Umbilical cord (tissue), 2 donors: ENCODE measurements around the gene SOCS7. TPM values are rescaled to one million over a fixed set of nuclear protein-coding genes. Genes with fewer than 3 reads are reported as not detected.
"Not testable (repeated sequence)": the region's sequence is repeated elsewhere in the genome, so short reads cannot be mapped to it uniquely, and the experiment has no call there.

ENCODE experiments used
- DNase-seq: peaks from one replicate; pipeline ENCODE4 v3.0.0-alpha.2; 2015; ENCODE audit warnings: low spot score
- total RNA-seq: library from RNA; depleted of rRNA; stranded (reverse); fragments of >200 nt; gene quantifications from one replicate; pipeline ENCODE4 v1.2.3, GENCODE V29; 2014; ENCODE audit warnings: low replicate concordance; ENCODE audit not compliant: insufficient read depth

SOCS7 gene
- total RNA-seq, 1 donor from 2014 or later = 16.4 TPM

DNA sequence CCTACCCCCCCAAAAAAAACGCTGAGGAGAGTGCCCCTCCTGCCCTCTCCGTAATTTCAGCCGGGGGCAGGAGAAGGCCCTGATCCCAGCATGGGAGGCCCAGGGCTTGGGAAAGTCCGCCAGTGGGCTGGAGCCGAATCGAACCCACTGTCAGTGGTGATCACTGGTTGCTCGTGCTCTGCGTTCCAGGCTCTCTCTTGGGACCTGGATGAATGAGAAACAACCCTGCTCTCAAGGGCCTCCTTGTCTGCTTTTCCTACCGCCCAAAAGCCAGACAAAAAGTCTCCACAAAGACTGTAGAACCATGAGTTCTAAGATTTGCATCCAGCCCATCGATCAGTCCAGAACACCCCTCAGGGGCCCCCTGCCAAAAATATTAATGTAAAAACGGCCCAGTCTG, 84.7 kb downstream of the SOCS7 start:
- DNase-seq = no peak

DNA sequence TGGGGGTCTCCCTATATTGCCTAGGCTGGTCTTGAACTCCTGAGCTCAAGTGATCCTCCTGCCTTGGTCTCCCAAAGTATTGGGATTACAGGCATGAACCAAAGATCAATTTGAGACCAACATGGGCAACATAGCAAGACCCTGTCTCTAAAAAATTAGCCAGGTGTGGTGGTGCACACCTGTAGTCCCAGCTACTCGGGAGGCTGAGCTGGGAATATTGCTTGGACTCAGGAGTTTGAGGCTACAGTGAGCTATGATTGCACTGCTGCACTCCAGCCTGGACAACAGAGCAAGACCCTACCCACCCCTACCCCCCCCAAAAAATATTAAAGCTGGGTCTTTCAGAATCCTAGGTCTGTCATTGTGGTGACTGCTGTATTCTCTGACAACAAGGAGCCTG, 85.7 kb downstream of the SOCS7 start:
- not testable (repeated sequence) for DNase-seq

DNA sequence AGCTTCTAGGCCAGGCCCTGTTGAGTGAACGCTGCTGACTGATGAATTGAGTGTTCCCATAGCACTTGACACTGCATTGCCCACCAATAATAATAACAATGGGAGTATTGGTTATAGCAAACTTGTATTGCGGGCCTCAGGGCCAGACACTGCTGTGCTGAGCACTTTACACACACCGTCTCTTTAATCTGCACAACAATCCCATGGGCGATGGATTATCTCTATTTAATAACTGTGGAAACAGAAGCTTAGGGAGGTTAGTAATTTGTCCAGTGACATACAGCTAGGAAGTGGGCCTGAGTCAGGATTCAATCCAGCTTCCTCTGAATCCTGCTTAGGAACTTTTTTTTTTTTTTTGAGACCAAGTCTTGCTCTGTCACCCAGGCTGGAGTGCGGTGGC, 87.8 kb downstream of the SOCS7 start:
- DNase-seq = no peak

DNA sequence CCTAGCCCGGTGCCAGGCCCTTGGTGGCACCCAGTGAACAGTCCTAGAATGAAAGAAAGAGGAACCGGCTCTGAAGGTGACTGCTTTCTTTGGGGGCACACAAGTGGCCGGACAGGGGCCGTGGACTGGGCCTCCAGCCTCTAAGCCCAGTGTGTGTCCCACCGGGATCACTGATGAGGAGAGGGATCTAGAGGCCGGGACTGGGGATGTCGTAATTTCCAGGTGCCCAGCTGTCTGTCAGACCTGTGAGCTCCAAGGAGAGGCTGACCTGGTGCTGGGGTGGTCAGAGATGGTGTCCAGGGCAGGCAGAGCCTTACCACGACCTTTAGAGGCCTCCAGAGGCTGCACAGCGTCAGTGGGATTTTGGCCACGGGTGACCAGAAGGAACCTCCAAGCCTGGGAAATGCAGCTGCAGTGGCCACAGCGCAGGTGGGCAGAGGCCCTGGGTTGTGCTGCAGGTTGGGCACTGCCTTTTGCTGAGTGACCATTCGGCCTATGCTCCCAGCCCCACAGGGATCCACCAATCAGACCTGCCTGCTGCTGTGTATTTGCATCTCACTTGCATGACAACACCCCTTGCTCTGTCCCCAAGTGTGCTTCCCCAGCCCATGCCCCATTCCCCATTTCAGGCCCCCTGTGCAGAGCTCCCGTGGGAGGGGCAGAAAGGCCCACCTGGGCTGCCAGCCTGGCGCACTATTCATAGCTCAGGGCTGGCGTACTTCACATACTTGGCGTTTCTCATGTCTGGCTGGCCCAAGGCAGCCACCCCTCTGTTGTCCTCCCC, 89.2 kb downstream of the SOCS7 start:
- DNase-seq = no peak

DNA sequence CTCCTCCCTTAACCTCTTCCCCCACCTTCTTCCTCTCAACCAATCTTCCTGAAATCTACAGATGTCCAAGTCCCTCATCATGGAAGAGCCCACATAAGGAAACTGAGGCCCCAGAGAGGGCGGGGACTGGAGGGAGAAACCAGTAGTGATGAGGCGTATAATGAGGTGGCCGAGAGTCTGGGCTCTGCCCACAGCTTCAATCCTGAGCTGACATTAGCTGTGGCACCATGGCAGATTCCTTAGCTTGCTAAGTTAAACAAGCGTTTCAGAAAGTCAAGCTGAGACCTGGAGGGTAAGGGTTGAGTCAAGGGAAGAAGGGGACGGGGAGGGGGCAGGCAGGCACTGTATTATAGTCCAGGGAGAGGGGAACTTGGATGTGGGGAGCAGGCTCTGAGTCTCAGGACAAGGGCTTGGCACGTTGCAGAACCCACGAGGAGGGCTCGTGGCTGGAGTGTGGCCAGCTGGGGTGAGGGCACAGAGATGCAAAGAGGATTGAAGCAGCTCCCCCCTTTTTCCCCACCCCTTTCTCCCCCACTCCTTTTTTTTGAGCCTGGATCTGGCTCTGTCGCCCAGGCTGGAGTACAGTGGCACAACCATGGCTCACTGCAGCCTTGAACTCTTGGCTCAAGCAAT, 89.9 kb downstream of the SOCS7 start:
- DNase-seq = no peak

DNA sequence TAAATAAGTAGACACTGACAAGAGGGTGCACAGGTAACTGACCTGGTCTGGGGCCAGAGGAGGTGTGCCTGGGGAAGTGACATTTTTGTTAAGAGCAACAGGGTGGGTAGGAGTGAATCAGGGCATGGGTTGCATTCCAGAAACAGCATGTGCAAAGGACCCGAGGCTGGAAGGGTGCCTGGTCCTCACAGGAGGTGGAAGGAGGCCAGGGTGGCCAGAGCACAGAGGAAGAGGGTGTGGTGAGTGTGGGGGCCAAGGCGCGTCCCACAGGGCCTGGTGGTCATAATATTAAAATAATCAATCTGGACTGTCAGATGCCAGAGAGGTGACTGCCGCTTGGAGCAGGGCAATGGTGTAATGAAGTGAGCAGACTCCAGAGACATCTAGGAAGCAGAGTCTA, 90.9 kb downstream of the SOCS7 start:
- DNase-seq = no peak

DNA sequence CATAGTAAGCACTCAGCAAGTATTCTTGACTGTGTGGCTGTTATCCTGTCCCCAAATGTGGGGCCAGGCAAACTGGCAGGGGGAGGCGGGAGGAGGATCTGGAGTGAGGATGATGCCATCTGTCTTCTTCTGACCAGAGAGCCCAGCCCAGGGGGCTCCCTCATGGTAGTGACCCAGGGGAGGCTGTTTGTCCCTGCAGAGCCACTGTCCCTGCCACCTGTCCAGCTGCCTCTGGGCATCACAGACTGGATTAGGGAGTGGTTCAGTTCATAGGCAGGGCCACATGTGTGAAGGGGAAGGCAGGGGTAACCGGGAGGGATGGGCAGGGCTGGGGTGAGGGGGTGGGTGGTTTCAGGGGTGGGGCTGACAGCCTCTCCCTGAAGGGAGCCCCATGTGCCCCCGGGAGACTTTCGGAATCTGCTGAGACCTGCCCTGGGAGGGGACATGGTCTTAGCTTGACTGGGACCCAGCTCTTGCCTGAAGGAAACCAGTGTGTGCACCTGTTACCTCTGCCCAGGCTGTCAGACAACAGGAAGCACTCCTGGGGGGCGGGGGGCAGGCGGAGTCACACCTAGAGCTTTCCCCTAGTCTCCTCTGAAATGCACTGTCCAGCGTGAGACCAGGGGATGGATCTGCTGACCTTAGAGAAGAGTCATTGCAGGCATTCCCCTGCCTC, 91.8 kb downstream of the SOCS7 start:
- no peak for DNase-seq

DNA sequence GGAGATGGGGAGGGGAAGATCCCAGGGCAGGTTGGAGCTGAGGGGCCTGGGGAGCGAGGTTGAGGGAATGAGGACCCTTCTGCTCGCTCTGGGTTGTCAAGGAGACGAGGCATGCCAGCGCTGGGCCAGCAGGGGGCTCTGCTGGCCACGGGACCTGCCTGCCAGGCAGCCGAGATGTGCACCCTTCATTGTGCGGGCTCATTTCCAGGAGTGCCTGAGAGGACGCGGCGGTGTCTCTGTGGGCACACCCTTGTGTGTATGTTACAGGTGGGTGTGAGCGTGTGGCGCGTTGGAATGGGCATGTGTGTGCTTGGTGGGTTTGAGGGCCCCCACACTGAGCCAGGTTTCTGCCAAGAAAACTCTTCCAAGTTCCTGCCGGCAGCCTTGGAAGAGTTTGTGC, 92.5 kb downstream of the SOCS7 start:
- peak; percentile 73 for DNase-seq

DNA sequence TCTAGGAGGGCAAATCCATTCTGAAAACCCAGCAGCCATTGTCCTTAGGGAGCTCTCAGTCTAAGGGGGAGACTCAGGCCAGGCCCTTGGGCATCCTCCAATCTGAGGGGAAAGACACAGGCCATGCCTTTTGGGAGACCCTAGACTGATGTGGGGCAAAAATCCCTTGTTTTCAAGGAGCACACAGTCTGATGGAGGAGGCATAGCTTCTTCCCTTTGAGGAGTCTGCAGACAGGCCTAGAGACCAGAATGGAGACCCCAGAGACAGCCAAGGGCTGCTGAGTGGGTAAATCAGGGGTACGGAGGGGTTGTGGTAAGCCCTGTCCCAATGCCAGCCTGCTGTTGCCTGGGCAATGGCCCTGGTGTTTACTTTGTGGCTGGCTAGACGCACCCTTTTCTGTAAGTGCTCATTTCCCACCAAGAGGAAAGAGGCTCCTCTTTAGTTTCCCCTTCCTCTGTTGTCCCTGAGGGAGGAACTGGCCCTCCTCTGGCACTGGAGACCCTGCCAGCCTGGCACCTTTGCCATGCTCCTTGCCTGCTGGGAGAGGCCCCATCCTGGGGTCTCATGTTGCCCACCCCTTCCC, 96.0 kb downstream of the SOCS7 start:
- DNase-seq = no peak

DNA sequence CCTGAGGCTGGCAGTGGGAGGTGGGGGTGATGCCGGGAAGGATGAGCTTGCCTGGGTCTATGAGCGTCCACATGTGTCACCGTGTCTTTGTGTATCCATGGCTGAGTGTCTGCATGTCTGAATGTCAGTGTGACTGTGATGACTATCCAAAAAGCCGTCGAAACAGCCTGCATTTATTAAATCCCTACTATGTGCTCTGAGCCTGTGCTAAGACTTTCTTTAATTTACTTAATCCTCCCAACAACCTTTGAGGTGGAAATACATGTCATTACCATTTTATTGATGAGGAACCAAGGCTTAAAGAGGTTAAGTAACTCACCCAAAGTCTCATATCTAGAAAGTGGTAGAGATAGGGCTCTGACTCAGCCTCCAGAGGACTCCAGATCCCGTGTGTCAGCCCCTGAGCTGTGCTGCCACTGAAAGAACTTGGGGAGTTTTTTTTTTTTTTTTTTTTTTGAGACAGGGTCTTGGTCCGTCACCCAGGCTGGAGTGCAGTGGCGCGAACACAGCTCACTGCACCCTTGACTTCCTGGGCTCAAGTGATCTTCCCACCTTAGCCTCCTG, 96.6 kb downstream of the SOCS7 start:
- DNase-seq = no peak

DNA sequence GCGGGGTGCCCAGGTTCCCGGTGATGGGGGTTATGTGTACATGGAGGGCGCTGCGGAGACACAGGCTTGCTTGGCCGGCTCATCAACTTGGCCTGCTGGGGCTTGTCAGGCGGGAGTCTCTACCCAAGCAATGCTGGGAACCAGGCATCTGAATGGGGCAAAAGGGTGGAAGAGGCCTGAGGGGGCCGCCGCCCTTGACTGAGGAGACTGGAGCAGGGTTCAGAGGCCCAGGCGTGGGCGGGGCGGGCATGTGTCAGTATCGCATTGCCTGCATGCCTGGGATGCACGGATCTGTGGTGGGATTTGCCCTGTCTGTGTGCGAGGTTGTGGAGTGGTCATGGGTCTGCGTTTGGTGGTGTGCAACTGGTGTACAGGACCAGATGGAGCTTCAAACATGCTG, 97.7 kb downstream of the SOCS7 start:
- DNase-seq = peak; percentile 92

DNA sequence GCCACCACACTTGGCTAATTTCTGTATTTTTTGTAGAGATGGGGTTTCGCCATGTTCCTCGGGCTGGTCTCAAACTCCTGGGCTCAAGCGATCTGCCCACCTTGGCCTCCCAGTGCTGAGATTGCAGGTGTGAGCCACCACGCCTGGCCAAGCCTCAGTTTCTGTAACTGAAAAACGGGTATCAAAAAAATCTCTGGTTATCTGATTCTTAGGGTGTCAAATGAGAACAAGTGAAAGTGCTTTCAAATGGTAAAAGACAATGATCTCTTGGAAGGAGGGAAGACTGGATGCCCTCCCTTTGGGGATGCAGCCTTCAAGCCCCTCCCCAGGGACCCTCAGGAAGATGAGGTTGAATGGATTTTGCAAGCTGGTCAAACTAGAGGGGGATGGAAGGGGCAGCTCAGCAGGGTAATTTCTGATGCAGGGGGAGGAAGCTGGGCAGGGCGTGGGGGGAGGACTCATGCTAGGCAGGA, 98.9 kb downstream of the SOCS7 start:
- no peak for DNase-seq

DNA sequence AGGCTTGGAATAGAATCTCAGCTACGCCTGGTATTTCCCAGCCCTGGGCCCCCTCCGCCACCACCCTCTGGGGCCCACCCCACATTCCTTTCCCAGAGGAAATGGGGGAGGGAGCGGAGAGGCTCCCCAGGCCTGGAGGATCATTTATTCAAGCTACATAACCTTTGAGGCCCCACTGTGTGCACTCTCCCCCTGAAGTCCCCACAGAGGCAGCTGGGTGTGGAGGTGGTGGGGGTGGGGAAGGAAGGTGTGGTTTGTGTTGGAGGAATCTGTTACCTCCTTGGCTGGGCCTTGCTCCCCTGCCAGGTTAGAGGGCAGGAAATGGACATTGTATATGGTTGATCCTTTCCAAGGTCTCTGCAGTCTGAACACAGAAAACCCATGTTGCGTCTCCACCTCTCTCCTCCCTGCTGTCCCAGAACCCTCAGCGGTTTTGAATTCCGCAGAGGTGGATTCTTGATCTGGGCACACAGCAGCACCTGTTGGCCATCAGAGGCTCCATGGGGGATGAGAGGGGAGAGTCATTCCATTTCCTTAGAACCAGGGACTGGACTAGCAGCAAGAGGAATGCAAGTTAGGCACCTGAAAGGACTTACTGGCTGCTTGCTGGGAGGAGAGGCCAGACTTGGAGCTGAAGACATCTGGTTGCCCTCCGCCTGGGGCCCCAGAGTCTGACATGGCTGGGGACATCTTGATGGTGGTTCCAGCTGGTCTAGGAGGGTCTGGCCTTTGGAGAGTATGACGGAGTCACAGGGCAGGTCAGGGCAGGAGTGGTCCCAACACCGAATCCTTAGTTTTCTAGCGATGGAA, 99.6 kb downstream of the SOCS7 start:
- DNase-seq = peak; percentile 93

DNA sequence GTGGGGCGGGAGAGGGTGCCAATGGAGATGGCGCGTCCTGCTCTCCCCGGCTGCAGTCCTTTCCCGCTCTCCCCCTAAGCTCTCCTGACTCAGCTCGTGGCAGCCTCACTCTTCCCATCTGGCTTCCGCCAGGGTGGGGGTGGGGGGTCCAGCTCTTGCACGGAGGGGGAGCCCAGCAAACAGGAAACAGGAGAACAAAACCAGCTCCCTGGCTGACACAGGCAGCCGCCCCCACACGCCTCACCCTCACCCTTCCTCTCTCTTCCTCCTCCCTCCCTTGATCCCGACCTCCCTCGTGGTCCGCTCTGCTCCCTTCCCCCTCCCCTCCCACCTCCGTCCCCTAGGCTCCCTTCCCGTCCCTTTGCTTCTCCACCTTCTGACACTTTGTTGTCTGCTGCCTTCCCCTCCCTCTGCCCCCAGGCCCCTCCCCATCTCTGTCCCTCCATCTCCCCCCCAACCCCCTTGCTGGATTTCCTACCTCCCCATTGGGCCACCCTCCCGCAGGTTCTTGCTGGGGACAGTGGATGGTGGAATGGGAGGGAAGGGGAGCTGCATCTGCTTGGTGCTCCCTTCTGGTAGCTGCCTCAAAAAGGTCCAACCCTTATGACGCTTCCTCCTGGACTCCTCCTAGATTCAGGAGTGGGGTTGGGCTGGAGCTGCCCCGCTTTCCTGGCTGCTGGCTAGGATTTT, 100.3 kb downstream of the SOCS7 start:
- DNase-seq = peak; percentile 95

DNA sequence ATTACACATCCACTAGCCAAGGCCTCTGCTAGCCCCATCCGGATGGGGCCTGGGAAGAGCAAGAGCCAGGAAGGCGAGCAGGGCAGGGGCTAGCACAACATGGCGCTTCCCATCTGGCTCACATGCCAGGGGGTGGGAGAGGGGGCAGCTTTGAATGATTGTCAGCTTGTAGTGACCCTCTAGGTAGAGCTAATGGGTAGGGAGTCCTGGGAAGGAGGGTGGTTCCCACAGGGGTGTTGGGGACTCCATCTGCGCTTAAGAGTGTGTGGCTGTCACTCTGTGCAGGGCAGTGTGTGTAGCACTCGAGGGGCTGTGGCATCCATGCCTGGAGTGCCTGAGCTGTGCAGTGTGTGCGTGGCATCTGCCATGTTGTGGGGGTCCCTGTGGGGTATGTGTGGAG, 101.1 kb downstream of the SOCS7 start:
- no peak for DNase-seq

DNA sequence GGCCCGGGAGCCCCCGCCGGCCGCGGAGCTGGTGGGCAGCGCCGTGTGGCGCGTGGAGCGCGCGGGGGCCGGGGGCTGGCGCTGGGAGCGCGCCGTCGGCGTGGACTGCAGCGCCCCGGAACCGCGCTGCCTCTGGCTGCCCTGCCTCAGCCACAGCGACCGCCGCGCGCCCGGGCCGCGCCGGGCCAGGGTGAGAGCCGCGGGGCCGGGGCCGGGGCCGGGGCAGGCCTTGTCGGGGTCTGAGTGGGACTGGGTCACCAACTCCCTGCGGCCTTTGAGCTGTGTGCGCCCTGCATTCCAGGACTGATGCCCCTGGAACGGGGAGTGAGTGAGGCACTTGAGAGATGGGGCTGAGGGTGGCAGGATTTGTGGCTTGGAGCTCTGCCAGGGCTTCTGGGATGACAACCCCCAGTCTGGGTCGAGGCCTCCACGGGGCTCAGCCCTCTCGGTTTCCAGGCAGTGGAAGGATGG, 102.3 kb downstream of the SOCS7 start:
- peak; percentile 86 for DNase-seq

DNA sequence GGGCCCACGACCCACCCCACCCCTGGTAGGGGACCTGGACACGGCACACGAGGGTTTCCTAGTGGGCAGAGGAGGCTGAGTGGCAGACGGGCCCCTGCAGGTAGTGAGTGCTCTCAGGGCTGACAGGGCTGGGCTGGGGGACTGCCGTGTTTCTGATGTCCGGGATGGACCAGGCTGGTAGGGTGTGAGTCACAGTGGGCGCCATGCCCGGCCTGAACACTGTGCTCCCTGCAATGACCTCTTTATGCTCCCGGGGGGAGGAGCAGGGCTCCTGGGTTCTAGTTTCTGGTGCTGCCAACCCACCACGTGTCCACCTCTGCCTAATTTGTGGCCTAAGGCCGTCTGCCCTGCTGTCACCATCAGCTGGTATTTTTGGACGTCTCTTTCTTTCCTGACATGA, 102.9 kb downstream of the SOCS7 start:
- DNase-seq = peak; percentile 76
